ENCODE data around the gene UBE2I.

UBE2I gene

GRCh38 chr16:1308977-1309885, at the start of gene UBE2I:
TSS of gene UBE2I (plus strand) at chr16:1309636. CDS start at chr16:1314031, 4,395 bp downstream.
- TF ChIP-seq CTCF (IDR thresholded peaks at IDR 0.05): no peak

- no peak for TF ChIP-seq CTCF (IDR thresholded peaks at IDR 0.05)
These were observed 49.7 kb upstream of the UBE2I start for GRCh38 chr16:1259760-1260068.

GRCh38 chr16:1260101-1260680, 49.2 kb upstream of the UBE2I start:
- no peak for TF ChIP-seq CTCF (IDR thresholded peaks at IDR 0.05)

GRCh38 chr16:1261131-1261892, 48.1 kb upstream of the UBE2I start:
- TF ChIP-seq CTCF (IDR thresholded peaks at IDR 0.05): no peak

- TF ChIP-seq CTCF (IDR thresholded peaks at IDR 0.05): no peak
These were observed 47.1 kb upstream of the UBE2I start for GRCh38 chr16:1262210-1262845.

GRCh38 chr16:1262846-1263221, 46.6 kb upstream of the UBE2I start:
- TF ChIP-seq CTCF (IDR thresholded peaks at IDR 0.05): no peak

GRCh38 chr16:1263591-1264344, 45.7 kb upstream of the UBE2I start:
- TF ChIP-seq CTCF (IDR thresholded peaks at IDR 0.05): no peak
